ENCODE measurements around the gene GNPAT.

Gene GNPAT

DNA sequence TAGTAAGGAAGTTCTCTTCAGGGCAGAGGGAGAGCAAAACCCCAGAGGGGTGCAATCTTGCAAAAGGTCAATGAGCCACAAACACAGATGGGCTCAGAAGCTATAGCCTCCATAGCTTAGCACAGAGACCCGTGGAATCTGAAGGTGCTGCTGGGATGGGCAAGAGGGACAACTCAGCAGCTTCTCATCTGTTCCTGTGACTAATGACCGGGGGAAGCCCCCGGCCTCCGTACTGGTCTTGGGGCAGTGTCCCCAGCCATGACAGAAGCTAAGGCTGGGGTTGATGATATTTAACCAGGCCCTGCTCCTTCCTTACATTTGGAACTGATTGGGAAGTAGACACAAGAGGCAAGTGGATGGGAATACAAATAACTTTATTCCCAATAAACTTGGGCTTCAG lies 77.6 kb downstream of the GNPAT start:
- no peak for DNase-seq

DNA sequence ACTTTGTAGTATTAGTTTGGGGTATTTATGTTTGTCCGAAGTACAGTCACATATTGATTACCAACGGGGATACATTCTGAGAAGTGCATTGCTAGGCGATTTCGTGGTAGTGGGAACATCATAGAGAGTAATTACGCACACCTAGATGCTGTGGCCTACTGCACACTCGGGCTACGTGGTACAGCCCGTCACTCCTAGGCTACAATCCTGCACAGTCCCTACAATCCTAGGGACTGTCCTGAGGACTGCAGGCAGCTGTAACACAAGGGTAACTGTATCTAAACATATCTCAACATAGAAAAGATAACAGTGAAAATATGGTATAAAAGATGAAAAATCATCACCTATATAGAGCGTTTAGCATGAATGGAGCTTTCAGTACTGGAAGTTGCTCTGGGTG lies 78.1 kb downstream of the GNPAT start:
- no peak for DNase-seq

DNA sequence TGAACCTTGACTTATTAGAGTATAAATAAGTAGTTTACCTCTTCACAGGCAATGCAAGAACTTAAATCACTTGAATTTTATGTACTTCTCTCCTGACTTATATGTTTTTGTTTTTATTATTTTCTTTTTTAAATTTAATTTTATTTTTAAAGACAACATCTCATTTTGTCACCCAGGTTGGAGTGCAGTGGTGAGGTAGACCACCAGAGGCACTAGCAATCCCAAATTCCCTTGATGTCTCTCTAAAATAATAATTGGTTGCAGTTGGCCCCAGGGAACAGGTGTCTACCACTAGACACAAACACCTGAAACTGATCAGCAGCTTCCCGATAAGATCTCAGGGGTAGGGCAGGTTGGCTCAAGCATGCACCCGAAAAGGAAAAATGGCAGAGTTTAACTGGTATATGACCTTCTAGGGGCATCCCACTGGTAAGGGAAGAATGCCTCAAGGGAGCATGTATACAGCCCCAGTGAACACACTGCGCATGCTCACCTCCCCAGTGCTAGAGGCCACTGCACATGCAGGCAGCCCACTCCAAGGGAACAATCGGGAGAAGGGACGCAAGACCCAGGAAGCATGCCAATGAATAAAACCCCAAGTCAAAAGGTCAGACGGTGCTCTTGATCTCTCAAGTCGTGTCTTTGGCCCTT lies 82.0 kb downstream of the GNPAT start:
- no peak for DNase-seq

DNA sequence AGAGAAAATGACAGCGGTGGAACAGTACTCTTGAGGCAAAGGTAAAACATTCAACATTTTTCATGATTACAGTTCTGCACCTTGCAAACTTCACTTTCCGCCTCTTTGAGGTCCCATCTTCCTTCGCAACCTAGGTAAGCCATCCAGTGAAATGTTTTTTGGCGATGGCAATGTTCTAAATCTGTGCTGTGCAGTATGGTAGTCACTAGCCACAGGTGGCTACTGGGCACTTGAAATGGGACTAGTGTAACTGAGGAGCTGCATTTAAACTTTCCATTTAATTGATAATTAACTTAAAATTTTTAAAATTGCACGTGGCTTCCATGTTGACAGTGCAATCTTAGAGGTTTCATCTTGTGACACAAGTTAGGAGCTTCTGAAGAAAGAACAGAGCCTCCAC lies 83.6 kb downstream of the GNPAT start:
- no peak for DNase-seq

DNA sequence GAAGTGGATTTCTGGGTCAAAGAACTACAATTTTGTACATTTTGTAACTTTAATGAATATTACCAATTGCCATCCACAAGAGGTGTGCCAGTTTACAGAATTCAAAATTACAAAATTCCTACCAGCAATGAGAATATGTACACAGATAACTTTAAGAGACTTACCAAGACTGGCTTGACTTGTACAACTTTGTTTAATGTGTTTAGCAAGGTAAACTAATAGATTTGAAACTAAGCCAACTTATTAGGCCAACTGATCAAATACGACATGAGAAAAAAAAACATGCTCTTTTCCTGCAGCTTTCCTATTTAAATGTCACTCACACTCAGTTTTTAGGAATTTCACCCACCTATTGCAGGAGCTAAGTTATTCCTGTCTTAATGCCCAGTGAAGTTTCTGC lies 85.2 kb downstream of the GNPAT start:
- DNase-seq = no peak

Data from CD4-positive, alpha-beta T cell treated with Interleukin-1 beta for 1 hour (primary cell).